GM15510 (cell line): ENCODE results near the gene ZNF385C.

Experiments
- POLR2A ChIP-seq: IDR thresholded peaks from 3 replicates; pipeline ENCODE4 v1.6.1; 2011; ENCODE audit warnings: borderline replicate concordance; ENCODE audit not compliant: insufficient read length; ENCODE audit errors: extremely low read depth

Gene ZNF385C

GRCh38 chr17:42027961-42028790 lies 70.1 kb downstream of the ZNF385C start:
- TF ChIP-seq POLR2A = no peak

- no peak for TF ChIP-seq POLR2A
Measured at GRCh38 chr17:42027590-42027889, 70.7 kb downstream of the ZNF385C start.

- TF ChIP-seq POLR2A = no peak
Measured at GRCh38 chr17:42026857-42027589, 71.2 kb downstream of the ZNF385C start.

GRCh38 chr17:42025936-42026335 lies 72.3 kb downstream of the ZNF385C start:
- no peak for TF ChIP-seq POLR2A

- TF ChIP-seq POLR2A = no peak
Measured at GRCh38 chr17:42025191-42025579, 73.1 kb downstream of the ZNF385C start.

- TF ChIP-seq POLR2A = no peak
Measured at GRCh38 chr17:42023524-42024349, 74.5 kb downstream of the ZNF385C start.

GRCh38 chr17:42019509-42020404 lies 78.5 kb downstream of the ZNF385C start, which contains the start of gene NKIRAS2:
Gene NKIRAS2 (plus strand): TSS chr17:42020090. CDS start chr17:42021578, 1,488 bp downstream.
- TF ChIP-seq POLR2A = peak; percentile 89

- TF ChIP-seq POLR2A = no peak
Measured at GRCh38 chr17:42018988-42019387, 79.3 kb downstream of the ZNF385C start.

- no peak for TF ChIP-seq POLR2A
Measured at GRCh38 chr17:42018339-42018738, 79.9 kb downstream of the ZNF385C start.

GRCh38 chr17:42017866-42018200 lies 80.4 kb downstream of the ZNF385C start:
- no peak for TF ChIP-seq POLR2A

GRCh38 chr17:42016941-42017865 lies 81.1 kb downstream of the ZNF385C start, which contains the start of gene DNAJC7:
Gene DNAJC7 (minus strand): TSS chr17:42017439. CDS start chr17:42017416, 23 bp downstream.
- peak; percentile 84 for TF ChIP-seq POLR2A

GRCh38 chr17:42016411-42016831 lies 81.9 kb downstream of the ZNF385C start:
- TF ChIP-seq POLR2A = no peak

- no peak for TF ChIP-seq POLR2A
Measured at GRCh38 chr17:42010898-42011516, 87.3 kb downstream of the ZNF385C start.

GRCh38 chr17:42009170-42009569 lies 89.1 kb downstream of the ZNF385C start:
- TF ChIP-seq POLR2A = no peak
